GM23338 (cell line): ENCODE data around the gene XIST.
"Not testable (repeated sequence)": the region's sequence is repeated elsewhere in the genome, so short reads cannot be mapped to it uniquely, and the experiment has no call there.

Source experiments
- CREB1 ChIP-seq: fragments of 250-450 bp; sonication (Bioruptor Pico); IDR thresholded peaks from 2 replicates; pipeline ENCODE4 v1.5.0; 2020; ENCODE audit warnings: low read depth, mild to moderate bottlenecking, moderate library complexity
- EZH2 ChIP-seq: fragments of 200-600 bp; sonication (generic); IDR thresholded peaks from one replicate; pipeline ENCODE4 v1.8.0; 2017; ENCODE audit warnings: antibody characterized with exemption, mild to moderate bottlenecking, low read depth; ENCODE audit not compliant: unreplicated experiment
- JUNB ChIP-seq: IDR thresholded peaks from one replicate; pipeline ENCODE4 v1.6.1; 2016; ENCODE audit warnings: antibody characterized with exemption; ENCODE audit not compliant: unreplicated experiment

- TF ChIP-seq EZH2; JUNB; CREB1 (CRISPR knock-in tag): not testable (repeated sequence)
Observed at GRCh38 chrX:73882260-73882659, 29.7 kb upstream of the XIST start.
